HL-60/S4 (cell line): ENCODE measurements around the gene FIGN.

Experiments
- in situ Hi-C: fragments of 300-500 bp; cut with MboI; formaldehyde crosslinking; loops from 2 replicates; pipeline ENCODE4 v1.14.3; 2022; ENCODE audit warnings: low sequenced_read_pairs

The FIGN gene

GRCh38 chr2:163626208-163626607, 109.6 kb downstream of the FIGN start:
- in situ Hi-C loops: no loop called here

GRCh38 chr2:163625632-163626031, 110.2 kb downstream of the FIGN start:
- in situ Hi-C loops: no loop called here

GRCh38 chr2:163621445-163622004, 114.3 kb downstream of the FIGN start:
- in situ Hi-C loops: no loop called here

- in situ Hi-C loops: no loop called here
These were observed 118.3 kb downstream of the FIGN start for GRCh38 chr2:163617517-163617916.

- in situ Hi-C loops: no loop called here
These were observed 122.5 kb downstream of the FIGN start for GRCh38 chr2:163613266-163613731.

- in situ Hi-C loops: no loop called here
These were observed 123.5 kb downstream of the FIGN start for GRCh38 chr2:163612332-163612731.

GRCh38 chr2:163611557-163611906, 124.3 kb downstream of the FIGN start:
- in situ Hi-C loops: no loop called here

- in situ Hi-C loops: no loop called here
These were observed 124.8 kb downstream of the FIGN start for GRCh38 chr2:163610817-163611556.

- in situ Hi-C loops: no loop called here
These were observed 128.2 kb downstream of the FIGN start for GRCh38 chr2:163607630-163608029.

GRCh38 chr2:163606878-163607277, 128.9 kb downstream of the FIGN start:
- in situ Hi-C loops: no loop called here

GRCh38 chr2:163605779-163606178, 130.0 kb downstream of the FIGN start:
- in situ Hi-C loops: no loop called here

GRCh38 chr2:163604941-163605555, 130.8 kb downstream of the FIGN start:
- in situ Hi-C loops: no loop called here

GRCh38 chr2:163602196-163602595, 133.6 kb downstream of the FIGN start:
- in situ Hi-C loops: no loop called here

GRCh38 chr2:163601377-163601776, 134.4 kb downstream of the FIGN start:
- in situ Hi-C loops: no loop called here

GRCh38 chr2:163600801-163601200, 135.0 kb downstream of the FIGN start:
- in situ Hi-C loops: no loop called here

- in situ Hi-C loops: no loop called here
These were observed 140.8 kb downstream of the FIGN start for GRCh38 chr2:163595028-163595427.

GRCh38 chr2:163594497-163594896, 141.3 kb downstream of the FIGN start:
- in situ Hi-C loops: no loop called here

GRCh38 chr2:163593982-163594381, 141.8 kb downstream of the FIGN start:
- in situ Hi-C loops: no loop called here

GRCh38 chr2:163592954-163593622, 142.7 kb downstream of the FIGN start:
- in situ Hi-C loops: no loop called here

- in situ Hi-C loops: no loop called here
These were observed 144.3 kb downstream of the FIGN start for GRCh38 chr2:163591461-163591860.

GRCh38 chr2:163580757-163581156, 155.1 kb downstream of the FIGN start:
- in situ Hi-C loops: no loop called here

- in situ Hi-C loops: no loop called here
These were observed 161.5 kb downstream of the FIGN start for GRCh38 chr2:163574309-163574708.
